ENCODE measurements around the gene NBEA. TPM values are rescaled to one million over a fixed set of nuclear protein-coding genes. Genes with fewer than 3 reads are reported as not detected.

The NBEA gene
- total RNA-seq, 1 experiment from 2014 or later: 4.4 TPM

DNA sequence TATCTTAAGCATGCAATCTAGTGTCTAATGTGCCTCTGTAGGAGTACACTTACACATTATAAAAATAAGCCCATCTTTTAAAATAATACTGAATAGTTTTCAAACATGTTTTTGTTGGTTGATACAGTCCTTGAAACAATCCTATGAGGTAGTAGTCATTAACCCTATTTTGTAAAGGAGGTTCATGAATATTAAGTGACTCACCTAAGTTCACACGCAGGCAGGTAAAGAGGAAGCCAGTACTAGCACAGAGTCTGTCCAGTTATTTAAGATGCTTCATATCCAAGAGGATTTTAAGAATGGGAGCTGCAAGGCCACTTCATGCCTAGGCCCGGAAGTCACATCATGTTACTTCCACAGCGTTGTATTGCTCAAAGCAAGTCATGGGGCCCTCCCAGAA is 655.4 kb downstream of the NBEA start:
- Histone ChIP-seq H3K79me2 (ENCODE audit: low read length) (no peaks in the 10 kb centered on the region), H2AFZ (ENCODE audit: low read length) (no peak overlapping the region), H3K9me2 (replicated peaks; ENCODE audit: low read length) (no peaks in the 10 kb centered on the region), H3K9me3 (ENCODE audit: low read length) (no peaks in the 10 kb centered on the region), H3F3A (ENCODE audit: low read length, unreplicated experiment) (no peaks in the 10 kb centered on the region), H3K4me3 (ENCODE audit: low read length) (no peak overlapping the region), H3K27me3 (ENCODE audit: low read length) (no peaks in the 10 kb centered on the region), H4K20me1 (ENCODE audit: low read length) (no peaks in the 10 kb centered on the region), H3K4me1 (ENCODE audit: insufficient read depth, low read length) (no peaks in the 10 kb centered on the region), H3K4me2 (ENCODE audit: low read length) (no peak overlapping the region), H3K27ac (ENCODE audit: low read length) (no peak overlapping the region), H3K36me3 (ENCODE audit: low read depth, low read length) (no peaks in the 10 kb centered on the region), H3K9ac (ENCODE audit: low read length) (no peak overlapping the region)
- TF ChIP-seq, protein P1, sequence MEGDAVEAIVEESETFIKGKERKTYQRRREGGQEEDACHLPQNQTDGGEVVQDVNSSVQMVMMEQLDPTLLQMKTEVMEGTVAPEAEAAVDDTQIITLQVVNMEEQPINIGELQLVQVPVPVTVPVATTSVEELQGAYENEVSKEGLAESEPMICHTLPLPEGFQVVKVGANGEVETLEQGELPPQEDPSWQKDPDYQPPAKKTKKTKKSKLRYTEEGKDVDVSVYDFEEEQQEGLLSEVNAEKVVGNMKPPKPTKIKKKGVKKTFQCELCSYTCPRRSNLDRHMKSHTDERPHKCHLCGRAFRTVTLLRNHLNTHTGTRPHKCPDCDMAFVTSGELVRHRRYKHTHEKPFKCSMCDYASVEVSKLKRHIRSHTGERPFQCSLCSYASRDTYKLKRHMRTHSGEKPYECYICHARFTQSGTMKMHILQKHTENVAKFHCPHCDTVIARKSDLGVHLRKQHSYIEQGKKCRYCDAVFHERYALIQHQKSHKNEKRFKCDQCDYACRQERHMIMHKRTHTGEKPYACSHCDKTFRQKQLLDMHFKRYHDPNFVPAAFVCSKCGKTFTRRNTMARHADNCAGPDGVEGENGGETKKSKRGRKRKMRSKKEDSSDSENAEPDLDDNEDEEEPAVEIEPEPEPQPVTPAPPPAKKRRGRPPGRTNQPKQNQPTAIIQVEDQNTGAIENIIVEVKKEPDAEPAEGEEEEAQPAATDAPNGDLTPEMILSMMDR (conservative IDR thresholded peaks at IDR 0.05; ENCODE audit: low read depth, low read length): no peak
- TF ChIP-seq EZH2phosphoT487 (IDR thresholded peaks at IDR 0.05; ENCODE audit: borderline replicate concordance, low read length): no peak
- no peak for DNase-seq
- ATAC-seq: no peak
- intact Hi-C loops (cut with micrococcal nuclease): no loop called here
- BruUV-seq (replicated peaks): no TSS peak
- ChIA-PET CTCF (no interaction called here), POLR2A (ENCODE audit: unreplicated experiment) (no interaction called here)

DNA sequence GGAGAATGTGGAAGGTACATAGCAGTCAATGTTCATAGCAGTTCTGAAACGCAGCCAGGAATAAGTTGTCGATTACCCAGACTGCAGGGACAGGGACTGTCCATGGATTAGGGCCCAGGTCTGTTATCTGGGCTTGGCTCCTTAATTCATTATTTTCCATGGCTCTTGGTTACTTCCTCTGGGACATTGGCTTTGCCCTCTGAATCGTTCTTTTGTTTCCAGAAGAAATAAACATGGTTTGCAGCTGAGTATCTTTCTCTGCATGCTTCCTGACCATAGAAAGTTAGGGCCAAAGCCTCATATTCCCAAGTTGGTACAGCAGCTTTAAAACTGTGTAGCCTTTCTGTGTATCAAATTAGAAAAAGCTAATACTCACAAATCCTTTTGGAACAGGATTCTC is 656.2 kb downstream of the NBEA start:
- no peaks in the 10 kb centered on the region for H3K9me2 ChIP-seq (replicated peaks; ENCODE audit: low read length)
- intact Hi-C loops (cut with micrococcal nuclease): no loop called here
- H3F3A ChIP-seq (ENCODE audit: low read length, unreplicated experiment): no peaks in the 10 kb centered on the region
- ATAC-seq: no peak
- POLR2A ChIA-PET (ENCODE audit: unreplicated experiment): interaction anchor here (0.6 kb wide), 1 partner anchor 25 kb away, joined by 6 read pairs; no protein-coding TSS in a partner anchor
- H2AFZ ChIP-seq (ENCODE audit: low read length): no peak overlapping the region
- TF ChIP-seq EZH2 (IDR thresholded peaks at IDR 0.05; ENCODE audit: low read length, unreplicated experiment) (no peak), EZH2phosphoT487 (IDR thresholded peaks at IDR 0.05; ENCODE audit: borderline replicate concordance, low read length) (no peak)
- TF ChIP-seq, protein P1 (conservative IDR thresholded peaks at IDR 0.05; ENCODE audit: low read depth, low read length): no peak
- no TSS peak for BruUV-seq (replicated peaks)
- no peak overlapping the region for H3K9ac ChIP-seq (ENCODE audit: low read length)
- no peaks in the 10 kb centered on the region for H4K20me1 ChIP-seq (ENCODE audit: low read length)
- no peak overlapping the region for H3K4me3 ChIP-seq (ENCODE audit: low read length)
- no peaks in the 10 kb centered on the region for H3K4me1 ChIP-seq (ENCODE audit: insufficient read depth, low read length)
- H3K4me2 ChIP-seq (ENCODE audit: low read length): no peak overlapping the region
- no peaks in the 10 kb centered on the region for H3K36me3 ChIP-seq (ENCODE audit: low read depth, low read length)
- no peaks in the 10 kb centered on the region for H3K79me2 ChIP-seq (ENCODE audit: low read length)
- H3K9me3 ChIP-seq (ENCODE audit: low read length): no peaks in the 10 kb centered on the region
- no peak overlapping the region for H3K27ac ChIP-seq (ENCODE audit: low read length)
- CTCF ChIA-PET: no interaction called here
- no peak for DNase-seq
- H3K27me3 ChIP-seq (ENCODE audit: low read length): no peaks in the 10 kb centered on the region

DNA sequence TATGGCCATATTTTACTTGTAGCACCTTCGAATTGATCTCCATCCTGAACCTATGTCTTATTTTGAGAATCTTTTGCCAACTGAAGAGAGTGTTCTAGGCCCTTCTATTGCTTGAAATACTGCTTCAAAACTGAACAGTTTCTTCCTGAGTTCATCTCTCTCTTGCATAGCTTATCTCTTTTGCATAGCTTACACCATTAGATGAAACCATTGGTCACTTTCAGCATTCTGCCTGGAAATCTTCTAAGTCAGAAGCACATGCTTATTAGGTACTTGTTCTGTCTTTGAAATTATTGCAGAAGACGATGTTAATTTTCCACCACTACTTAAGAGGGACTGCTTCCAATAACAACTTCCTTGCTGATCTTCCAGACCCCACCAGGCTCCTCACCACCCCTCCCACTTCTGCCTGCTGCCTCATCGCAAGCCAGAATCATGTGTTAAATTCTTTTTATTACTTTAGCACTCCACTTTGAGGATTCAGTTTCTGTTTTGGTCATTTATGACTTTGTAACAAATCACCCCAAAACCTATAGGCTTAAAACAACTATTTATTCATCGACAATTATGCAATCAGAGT is 656.8 kb downstream of the NBEA start:
- H3K27me3 ChIP-seq (ENCODE audit: low read length): no peaks in the 10 kb centered on the region
- POLR2A ChIA-PET (ENCODE audit: unreplicated experiment): no interaction called here
- no peak overlapping the region for H3K9ac ChIP-seq (ENCODE audit: low read length)
- H4K20me1 ChIP-seq (ENCODE audit: low read length): no peaks in the 10 kb centered on the region
- intact Hi-C loops (cut with micrococcal nuclease): no loop called here
- no peaks in the 10 kb centered on the region for H3K79me2 ChIP-seq (ENCODE audit: low read length)
- TF ChIP-seq EZH2phosphoT487 (IDR thresholded peaks at IDR 0.05; ENCODE audit: borderline replicate concordance, low read length) (no peak), EZH2 (IDR thresholded peaks at IDR 0.05; ENCODE audit: low read length, unreplicated experiment) (no peak)
- TF ChIP-seq, protein P1 (conservative IDR thresholded peaks at IDR 0.05; ENCODE audit: low read depth, low read length): no peak
- H2AFZ ChIP-seq (ENCODE audit: low read length): no peak overlapping the region
- H3K9me3 ChIP-seq (ENCODE audit: low read length): no peaks in the 10 kb centered on the region
- DNase-seq (no peak), ATAC-seq (no peak)
- H3K4me3 ChIP-seq (ENCODE audit: low read length): no peak overlapping the region
- H3F3A ChIP-seq (ENCODE audit: low read length, unreplicated experiment): no peaks in the 10 kb centered on the region
- CTCF ChIA-PET: no interaction called here
- BruUV-seq (replicated peaks): no TSS peak
- H3K36me3 ChIP-seq (ENCODE audit: low read depth, low read length): no peaks in the 10 kb centered on the region
- no peak overlapping the region for H3K4me2 ChIP-seq (ENCODE audit: low read length)
- no peaks in the 10 kb centered on the region for H3K9me2 ChIP-seq (replicated peaks; ENCODE audit: low read length)
- no peak overlapping the region for H3K27ac ChIP-seq (ENCODE audit: low read length)
- no peaks in the 10 kb centered on the region for H3K4me1 ChIP-seq (ENCODE audit: insufficient read depth, low read length)
